ENCODE results near the gene FAM222B.
A peak's percentile ranks its signal among the peaks of the same experiment; 100 is the strongest.
"Not testable (repeated sequence)": the region's sequence is repeated elsewhere in the genome, so short reads cannot be mapped to it uniquely, and the experiment has no call there.

The FAM222B gene

DNA sequence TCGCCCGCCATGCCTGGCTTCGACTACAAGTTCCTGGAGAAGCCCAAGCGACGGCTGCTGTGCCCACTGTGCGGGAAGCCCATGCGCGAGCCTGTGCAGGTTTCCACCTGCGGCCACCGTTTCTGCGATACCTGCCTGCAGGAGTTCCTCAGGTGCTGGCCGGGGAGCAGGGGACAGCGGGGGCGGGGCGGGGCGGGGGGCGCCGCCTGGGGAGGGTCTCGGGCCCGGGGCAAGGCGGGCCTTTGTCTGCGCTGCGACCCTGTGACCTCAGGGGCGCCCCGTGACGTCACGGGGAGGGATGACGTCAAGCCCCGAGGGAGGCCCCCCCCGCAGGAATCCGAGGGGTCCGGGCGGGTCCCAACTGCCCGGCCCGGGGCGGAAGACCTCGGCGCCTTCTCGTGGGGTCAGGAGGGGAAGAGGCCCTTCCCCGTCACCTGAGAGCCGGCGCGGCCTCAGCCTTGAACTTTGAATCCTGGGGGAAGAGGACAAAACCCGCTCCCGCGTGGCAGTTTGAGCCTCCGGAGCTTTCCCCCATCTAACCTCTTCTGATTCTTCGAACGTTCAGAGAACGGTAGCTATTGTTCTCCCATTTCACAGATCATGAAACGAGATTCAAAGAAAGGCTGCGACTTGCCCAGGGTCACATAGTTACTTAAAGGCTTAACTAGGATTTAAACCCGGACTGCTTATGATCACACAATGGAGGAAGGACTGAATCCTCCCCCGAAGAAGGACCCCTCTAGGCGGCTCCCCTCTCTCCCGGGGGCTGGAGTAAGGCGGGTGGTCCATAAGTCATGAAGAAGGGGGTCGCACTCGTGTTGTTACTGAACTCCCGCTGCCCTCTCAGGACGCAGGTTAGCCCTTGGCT lies 98.3 kb downstream of the FAM222B start:
- DNase-seq = no peak

DNA sequence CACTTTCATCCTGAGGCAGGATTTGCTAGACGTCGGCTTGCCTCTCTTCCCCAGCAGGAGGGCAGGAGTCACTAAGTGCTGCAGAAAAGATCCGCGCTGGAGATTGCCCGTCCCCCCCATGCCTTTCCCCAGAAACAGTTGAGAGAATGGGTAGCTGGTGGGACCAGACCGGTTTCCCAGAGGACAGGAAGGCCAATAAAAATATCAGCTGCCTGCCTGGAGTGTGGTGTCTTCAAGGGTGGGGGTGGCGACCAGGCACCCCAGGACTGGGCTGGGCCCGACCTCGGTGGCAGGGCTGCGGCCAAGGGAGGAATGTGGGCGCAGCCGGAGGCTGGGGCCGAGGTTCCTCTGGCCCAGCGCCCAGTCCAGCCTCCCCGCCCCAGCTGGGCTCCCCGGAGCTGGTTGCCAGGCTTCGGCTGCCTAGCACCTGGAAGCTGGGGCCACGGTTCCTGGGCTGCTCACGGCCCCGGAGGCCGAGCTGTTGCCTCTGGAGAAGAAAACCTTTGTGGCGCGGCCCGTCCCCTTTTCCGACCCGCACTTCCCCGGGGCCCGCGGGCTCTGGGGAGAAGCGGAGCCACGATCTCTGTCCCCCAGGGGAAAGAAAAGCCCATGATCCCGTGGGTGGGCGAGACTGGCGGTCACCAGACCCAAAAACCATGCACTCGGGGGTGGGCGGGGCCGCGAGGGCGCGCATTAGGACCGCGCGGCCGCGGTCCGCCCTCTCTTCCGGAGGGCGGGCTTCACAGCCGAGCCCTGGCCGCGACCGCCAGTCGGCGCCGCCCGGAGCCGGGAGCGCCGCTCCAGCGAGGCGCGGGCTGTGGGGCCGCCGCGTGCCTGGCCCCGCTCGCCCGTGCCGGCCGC lies 99.1 kb downstream of the FAM222B start, which contains the start of gene TRAF4:
Gene TRAF4, plus strand, starts transcription at position 769 of the 861 bp plus-strand sequence. CDS start 102 bp downstream, outside the sequence.
- DNase-seq = peak; percentile 53

DNA sequence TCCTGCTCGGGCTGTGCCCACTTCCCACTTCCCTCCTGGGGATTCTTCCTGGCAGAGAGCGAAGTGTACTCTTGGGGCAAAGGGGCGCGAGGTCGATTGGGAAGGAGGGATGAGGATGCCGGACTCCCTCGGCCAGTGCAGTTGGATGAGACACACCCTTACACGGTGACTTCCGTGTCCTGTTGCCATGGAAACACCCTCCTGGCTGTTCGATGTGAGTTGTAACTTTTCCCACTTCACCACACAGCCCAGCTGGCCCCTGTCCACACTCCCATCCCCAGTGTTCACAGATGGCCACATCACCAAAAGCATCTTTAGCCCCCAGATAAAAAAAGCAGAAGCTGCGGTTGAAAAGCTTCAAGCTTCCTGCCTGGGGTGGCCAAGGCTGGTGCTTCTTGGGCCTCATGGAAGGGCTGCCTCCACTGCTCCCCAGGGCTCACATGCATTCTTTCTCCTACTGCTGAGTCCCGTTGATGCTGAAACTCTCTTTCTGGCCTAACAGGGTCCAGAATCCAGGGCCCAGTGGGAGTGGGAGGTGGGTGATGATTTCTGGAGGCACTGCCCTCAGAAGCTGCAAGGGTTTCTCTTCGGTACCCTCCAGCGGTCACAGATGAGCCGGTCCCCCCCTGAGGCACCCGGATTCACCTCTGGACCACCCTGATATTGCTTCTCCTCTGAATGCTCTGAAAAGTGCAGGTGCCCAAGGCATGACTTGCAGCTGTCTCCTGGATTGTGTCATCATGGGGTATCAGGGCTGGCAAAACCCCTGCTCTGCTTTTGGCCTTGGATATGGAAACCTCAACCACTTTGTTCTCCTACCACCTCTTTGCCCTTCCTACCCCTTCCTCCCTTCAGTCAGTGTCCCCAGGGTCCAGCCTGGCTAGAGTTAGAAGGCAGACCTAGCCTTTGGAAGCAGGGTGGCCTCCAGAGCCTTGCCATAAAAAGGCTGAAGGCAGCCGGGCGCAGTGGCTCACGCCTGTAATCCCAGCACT lies 100.9 kb downstream of the FAM222B start:
- no peak for DNase-seq

DNA sequence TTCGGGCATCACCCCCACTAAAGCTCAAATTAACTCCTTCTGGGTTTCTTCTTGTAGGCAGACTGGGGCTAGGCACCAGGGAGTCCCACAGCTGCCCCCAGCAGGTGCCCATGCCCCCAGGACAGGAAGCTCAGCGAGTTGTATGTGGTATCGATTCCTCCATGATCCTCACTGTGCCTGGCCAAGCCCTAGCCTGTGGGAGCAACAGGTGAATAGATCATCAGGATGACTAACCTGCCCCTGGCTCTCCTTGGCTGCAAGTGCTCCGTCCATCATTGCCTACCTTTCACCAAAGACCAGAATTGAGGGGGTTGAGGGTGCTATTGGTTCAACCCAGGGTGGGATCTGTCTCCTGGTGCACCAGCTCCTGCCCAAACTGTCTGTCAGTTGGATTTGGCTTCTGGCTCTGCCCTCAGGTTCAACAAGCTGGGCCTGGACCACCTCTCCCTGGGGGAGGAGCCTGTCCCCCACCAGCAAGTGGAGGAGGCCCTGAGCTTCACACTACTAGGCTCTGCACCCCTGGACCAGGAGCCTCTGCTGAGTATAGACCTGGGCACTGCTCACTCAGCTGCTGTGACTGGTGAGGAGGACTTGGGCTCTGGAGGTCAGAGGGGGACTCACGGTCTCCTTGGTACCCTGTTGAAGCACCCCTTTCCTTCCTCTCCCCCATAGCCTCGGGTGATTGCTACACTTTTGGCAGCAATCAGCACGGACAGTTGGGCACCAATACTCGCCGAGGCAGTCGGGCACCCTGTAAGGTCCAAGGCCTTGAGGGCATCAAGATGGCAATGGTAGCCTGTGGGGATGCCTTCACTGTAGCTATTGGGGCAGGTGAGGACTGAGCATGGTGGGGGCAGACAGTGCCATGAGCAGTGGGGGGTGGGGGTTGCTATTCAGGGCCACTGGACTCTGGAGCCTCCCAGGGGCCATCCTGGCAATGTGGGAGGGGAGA lies 101.9 kb downstream of the FAM222B start:
- DNase-seq = no peak

DNA sequence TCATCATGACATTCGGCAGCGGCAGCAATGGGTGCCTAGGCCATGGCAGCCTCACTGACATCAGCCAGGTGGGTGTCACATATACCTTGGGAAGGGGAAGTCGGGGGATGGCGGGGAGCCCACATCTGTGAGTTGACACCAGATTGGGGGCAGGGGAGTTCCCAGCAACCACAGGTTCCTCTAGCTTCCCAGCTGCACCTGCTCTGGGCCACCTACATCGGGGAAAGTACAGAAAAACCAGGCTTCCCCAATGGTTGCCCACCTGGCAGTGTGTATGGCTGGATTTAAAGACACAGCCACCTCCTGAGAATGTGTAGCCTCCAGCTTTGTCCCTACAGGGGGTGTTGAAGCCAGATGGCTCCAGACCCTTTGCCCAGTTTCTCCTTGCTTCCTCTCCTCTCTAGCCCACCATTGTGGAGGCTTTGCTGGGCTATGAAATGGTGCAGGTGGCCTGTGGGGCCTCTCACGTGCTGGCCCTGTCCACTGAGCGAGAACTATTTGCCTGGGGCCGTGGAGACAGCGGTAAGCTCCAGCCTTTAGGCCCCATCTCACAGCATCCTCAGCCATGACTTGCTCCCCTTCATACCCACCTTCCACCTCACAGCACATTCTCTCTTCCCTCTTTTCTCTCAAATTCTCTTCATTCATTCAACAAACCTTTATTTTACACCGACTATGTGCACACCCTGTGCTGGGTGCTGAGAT lies 103.8 kb downstream of the FAM222B start:
- no peak for DNase-seq

DNA sequence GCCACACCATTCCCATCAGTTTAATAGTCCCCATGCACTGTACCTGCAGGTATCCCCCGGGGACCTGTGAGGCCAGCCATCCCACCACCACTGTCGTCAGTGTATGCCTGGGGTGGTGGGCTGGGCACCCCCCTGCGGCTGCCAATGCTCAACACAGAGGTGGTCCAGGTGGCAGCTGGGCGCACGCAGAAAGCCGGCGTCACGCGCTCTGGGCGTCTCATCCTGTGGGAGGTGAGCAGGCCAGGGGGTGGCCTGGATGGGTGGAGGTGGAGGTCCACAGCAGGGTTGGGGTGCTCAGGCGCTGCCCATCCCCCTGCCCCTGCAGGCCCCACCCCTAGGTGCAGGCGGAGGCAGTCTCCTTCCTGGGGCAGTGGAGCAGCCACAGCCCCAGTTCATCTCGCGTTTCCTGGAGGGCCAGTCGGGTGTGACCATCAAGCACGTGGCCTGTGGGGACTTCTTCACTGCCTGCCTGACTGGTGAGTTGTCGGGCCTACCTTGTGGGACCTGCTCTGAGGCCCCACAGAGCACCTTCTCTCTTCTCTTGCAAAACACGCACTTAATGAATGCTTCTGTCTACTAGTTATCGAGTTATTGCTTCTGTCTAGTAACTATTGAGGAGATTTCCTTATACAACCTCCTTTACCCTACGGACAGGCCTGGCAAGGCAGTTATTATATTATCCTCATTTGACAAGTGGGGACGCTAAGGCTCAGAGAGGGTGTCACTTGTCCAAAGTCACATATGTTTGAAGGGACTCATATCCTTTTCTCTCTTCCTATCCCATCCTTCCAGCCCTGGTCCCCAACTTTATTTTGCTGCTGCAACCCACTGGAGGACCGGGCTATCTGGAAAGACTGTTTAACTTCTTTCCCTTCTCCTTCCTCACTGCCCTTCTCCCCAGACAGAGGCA lies 104.6 kb downstream of the FAM222B start:
- DNase-seq = no peak

DNA sequence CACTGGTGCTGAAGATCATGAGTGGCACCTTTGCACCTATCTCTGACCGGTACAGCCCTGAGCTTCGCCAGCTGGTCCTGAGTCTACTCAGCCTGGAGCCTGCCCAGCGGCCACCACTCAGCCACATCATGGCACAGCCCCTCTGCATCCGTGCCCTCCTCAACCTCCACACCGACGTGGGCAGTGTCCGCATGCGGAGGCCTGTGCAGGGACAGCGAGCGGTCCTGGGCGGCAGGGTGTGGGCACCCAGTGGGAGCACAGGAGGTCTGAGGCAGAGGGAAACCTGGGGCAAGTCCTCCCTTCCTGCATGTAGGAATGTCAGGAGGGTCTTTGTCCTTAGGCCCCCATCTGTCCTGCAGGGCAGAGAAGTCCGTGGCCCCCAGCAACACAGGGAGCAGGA lies 105.3 kb downstream of the FAM222B start:
- no peak for DNase-seq

DNA sequence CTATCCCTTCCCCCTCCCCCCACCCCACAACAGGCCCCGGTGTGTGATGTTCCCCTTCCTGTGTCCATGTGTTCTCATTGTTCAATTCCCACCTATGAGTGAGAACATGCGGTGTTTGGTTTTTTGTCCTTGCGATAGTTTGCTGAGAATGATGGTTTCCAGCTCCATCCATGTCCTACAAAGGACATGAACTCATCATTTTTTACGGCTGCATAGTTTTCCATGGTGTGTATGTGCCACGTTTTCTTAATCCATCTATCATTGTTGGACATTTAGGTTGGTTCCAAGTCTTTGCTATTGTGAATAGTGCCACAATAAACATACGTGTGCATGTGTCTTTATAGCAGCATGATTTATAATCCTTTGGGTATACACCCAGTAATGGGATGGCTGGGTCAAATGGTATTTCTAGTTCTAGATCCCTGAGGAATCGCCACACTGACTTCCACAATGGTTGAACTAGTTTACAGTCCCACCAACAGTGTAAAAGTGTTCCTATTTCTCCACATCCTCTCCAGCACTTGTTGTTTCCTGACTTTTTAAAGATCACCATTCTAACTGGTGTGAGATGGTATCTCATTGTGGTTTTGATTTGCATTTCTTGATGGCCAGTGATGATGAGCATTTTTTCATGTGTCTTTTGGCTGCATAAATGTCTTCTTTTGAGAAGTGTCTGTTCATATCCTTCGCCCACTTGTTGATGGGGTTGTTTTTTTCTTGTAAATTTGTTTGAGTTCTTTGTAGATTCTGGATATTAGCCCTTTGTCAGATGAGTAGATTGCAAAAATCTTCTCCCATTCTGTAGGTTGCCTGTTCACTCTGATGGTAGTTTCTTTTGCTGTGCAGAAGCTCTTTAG lies 106.4 kb downstream of the FAM222B start:
- not testable (repeated sequence) for DNase-seq

DNA sequence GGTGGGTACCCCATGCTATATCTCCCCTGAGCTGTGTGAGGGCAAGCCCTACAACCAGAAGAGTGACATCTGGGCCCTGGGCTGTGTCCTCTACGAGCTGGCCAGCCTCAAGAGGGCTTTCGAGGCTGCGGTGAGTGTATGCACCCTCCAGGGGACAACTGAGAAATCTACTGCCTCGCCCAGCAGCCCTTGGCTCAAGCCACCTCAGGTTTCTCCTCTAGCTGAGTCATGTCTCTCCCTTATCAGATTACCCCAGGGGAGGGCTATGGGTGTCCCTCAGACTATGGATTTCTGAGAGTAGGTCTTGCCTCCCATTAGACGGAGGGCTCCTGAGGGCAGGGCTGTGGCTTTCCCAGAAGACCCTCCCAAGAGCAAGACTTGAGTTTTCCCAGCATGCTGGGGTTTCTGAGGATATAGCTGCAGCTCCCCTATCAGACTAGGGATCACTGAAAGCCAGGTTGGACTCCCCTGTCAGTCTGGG lies 107.3 kb downstream of the FAM222B start:
- no peak for DNase-seq

DNA sequence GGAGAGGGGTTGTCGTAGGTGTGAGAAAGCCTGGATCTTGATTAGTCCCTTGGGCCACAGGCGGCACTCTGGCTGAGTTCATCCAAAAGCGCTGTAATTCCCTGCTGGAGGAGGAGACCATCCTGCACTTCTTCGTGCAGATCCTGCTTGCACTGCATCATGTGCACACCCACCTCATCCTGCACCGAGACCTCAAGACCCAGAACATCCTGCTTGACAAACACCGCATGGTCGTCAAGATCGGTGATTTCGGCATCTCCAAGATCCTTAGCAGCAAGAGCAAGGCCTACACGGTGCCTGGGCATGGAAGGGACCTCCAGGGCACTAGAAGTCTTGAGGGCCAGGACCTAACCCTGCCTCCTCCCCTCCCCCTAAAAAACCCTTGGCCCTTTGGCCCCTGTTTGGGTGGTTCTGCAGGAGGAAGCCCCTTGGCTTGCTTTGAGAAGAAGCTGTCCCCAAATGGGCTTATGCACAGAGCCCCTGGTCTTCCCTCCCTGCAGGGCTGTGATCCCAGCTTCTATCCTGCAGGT lies 107.8 kb downstream of the FAM222B start:
- DNase-seq = no peak

DNA sequence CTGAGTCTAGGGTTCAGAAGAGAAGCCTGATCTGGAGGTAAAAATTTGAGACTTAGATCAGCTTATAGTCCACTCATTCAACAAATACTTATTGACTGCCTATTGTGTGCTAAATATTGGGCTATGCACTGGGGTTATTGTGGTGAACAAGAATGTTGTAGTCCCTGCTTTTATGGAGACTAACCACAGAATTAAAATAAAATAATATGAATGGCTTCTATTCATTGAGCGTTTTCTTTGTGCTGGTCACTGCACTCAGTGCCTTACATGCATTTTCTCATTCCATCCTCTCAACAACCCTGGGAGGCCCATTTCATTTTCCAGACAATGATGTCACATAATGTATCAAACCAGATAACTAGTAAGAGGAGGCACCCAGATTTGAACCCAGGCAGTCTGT lies 109.2 kb downstream of the FAM222B start:
- no peak for DNase-seq

DNA sequence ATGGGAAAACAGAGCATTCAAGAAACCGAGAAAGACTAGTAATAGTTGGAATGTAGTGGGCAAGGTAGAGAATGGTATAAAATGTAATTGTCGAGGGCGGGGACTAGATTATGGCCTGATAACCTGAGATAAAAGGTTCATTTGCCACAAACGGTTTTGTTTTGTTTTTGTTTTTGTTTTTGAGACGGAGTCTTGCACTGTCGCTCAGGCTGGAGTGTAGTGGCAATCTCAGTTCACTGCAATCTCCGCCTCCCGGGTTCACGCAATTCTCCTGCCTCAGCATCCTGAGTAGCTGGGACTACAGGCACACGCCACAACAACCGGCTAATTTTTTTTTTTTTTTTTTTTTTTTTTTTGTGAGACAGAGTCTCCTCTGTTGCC lies 112.7 kb downstream of the FAM222B start:
- no peak for DNase-seq

DNA sequence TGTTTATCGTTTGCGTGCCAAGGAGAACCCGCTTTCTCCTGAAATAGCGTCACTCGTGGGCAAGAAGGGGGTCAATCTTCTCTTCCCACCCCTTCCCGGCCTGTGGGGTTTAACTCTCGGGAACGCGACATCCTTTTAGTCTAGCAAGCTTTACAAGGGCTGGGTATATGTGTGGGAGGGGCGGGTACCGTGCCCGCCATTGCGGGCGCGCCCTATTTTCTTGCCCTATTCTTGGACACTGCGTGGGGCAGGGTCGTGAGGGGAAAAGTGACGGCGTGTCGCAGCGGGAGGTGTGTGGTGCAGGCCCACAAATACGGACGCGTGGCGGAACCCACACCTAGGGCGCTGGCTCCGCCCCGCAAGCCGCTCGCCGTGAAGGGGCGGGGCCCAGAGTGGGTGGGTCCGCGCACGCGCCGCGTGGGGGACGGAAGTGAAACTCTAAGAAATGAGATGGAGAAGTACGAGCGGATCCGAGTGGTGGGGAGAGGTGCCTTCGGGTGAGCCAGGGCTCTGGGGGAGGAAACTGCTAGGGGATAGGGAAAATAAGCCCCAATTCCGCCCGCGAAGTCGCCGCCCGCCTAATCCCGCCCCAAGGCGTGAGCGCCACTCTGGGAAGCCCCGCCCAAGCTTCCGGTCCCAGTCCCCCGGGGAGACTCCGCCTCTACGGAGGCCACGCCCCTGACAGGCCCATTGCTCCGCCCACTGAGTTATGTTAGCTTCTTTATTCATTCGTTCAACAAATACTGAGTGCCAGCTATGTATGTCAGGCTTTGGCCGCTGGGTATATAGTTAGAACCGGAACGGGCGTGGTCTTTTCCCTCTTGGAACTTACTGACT lies 114.0 kb downstream of the FAM222B start, which contains the start of gene NEK8:
Gene NEK8, plus strand, starts transcription at position 425 of the 837 bp plus-strand sequence. Its CDS starts 26 bp downstream, at position 451.
- DNase-seq = peak; percentile 87

DNA sequence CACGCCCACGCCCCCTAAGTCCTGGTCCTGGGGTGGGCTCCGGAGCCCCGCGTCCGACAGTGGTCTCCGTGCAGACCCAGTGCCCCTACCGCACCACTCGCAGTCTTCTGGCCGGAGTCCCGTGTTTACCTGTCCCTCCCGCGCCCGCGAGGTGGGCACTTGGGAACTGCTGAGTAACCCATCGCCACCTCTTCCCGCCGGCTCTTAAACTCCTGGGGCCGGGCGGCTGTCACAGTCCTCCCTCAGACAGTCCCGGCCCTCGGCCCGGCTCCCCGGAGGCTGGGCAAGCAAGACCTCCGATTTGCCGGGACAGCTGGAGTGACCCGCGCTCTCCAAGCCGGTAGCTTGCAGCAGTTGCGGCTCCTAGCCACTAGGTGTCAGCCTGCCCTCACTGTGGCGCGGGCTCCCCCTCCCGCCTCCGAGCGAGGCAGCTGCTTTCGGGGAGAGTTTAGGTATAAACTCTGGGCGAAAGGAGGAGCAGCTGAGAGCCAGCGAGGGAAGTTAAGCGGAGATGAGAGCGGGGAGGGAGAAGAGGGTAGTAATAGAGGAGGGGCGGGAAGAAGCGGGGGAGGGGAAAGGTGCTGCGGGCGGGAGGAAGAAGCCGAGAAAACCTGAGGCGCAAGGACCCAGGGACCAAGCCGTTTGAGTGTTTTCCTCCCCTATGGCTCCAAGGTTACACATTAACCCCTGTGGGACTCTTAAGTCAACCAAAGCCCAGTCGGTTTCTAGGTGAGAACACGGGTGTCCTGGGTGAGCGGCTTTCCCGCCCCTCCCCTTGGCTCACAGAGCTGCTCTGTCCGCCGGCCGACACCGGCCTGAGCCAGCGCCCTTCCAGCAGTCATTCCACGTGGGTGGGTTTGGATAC lies 115.7 kb downstream of the FAM222B start:
- DNase-seq = peak; percentile 97

DNA sequence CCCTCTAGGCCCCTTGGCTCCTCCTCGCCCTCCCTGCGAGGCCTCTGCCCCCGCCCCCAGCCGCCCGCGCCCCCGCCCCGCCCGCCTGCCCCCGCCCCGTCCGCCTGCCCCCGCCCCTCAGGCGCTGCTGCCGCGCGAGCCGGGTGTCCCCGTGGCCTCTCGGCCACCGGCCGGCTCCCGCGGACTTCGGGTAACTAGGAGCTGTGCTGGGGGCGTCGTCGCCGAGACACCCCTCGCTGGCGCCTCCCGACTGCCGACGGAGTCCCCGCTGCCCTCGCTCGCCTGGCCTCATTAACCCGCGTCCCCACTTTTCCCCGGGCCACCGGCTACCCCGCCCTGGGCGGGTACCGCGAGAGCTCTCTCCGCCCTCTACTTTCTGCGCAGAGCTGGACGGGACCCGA lies 116.4 kb downstream of the FAM222B start, which contains the start of gene TLCD1:
Gene TLCD1, minus strand, starts transcription at position 8 of the 401 bp plus-strand sequence. CDS start 136 bp downstream, outside the sequence.
- peak; percentile 19 for DNase-seq
